SK-N-SH treated with all-trans-retinoic acid at 6 μM for 48 hours (cell line): ENCODE data around the gene NPFFR1.

Experiments used
- ATAC-seq: fragments of 200-7000 bp; cut with Tn5 transposase; 3 replicates; pipeline ENCODE4 v1.9.1; 2020; ENCODE audit warnings: mild to moderate bottlenecking, moderate library complexity
- CSDC2 ChIP-seq: fragments of 250-450 bp; sonication (Bioruptor Pico); IDR thresholded peaks from 2 replicates; pipeline ENCODE4 v1.5.0; 2020; ENCODE audit warnings: mild to moderate bottlenecking, moderate library complexity
- CSRNP3 ChIP-seq: fragments of 250-450 bp; sonication (Bioruptor Pico); IDR thresholded peaks from 2 replicates; pipeline ENCODE4 v1.5.1; 2021; ENCODE audit warnings: mild to moderate bottlenecking, moderate library complexity
- ESRRG ChIP-seq: fragments of 250-450 bp; sonication (Bioruptor Pico); IDR thresholded peaks from 2 replicates; pipeline ENCODE4 v1.6.1; 2021; ENCODE audit warnings: mild to moderate bottlenecking
- OSR1 ChIP-seq: fragments of 250-450 bp; sonication (Bioruptor Pico); IDR thresholded peaks from 2 replicates; pipeline ENCODE4 v1.8.0; 2022; ENCODE audit warnings: moderate library complexity, mild to moderate bottlenecking, inconsistent platforms
- PATZ1 ChIP-seq: fragments of 250-450 bp; sonication (Bioruptor Pico); IDR thresholded peaks from 2 replicates; pipeline ENCODE4 v1.8.0; 2020; ENCODE audit warnings: mild to moderate bottlenecking, moderate library complexity, borderline replicate concordance
- POU6F1 ChIP-seq: fragments of 250-450 bp; sonication (Bioruptor Pico); IDR thresholded peaks from 2 replicates; pipeline ENCODE4 v1.8.0; 2021; ENCODE audit warnings: low read depth, mild to moderate bottlenecking, moderate library complexity, borderline replicate concordance
- PPARA ChIP-seq: fragments of 250-450 bp; sonication (Bioruptor Pico); IDR thresholded peaks from 2 replicates; pipeline ENCODE4 v1.5.0; 2020; ENCODE audit warnings: mild to moderate bottlenecking, borderline replicate concordance
- RARB ChIP-seq: fragments of 250-450 bp; sonication (Bioruptor Pico); IDR thresholded peaks from 2 replicates; pipeline ENCODE4 v1.8.0; 2021; ENCODE audit warnings: mild to moderate bottlenecking, moderate library complexity
- SNAI2 ChIP-seq: fragments of 250-450 bp; sonication (Bioruptor Pico); IDR thresholded peaks from 2 replicates; pipeline ENCODE4 v1.5.0; 2020; ENCODE audit warnings: mild to moderate bottlenecking, moderate library complexity
- TCF4 ChIP-seq: fragments of 250-450 bp; sonication (Bioruptor Pico); IDR thresholded peaks from 2 replicates; pipeline ENCODE4 v1.8.0; 2021; ENCODE audit warnings: mild to moderate bottlenecking, moderate library complexity, borderline replicate concordance
- TOX ChIP-seq: fragments of 250-450 bp; sonication (Bioruptor Pico); IDR thresholded peaks from 2 replicates; pipeline ENCODE4 v1.8.0; 2021; ENCODE audit warnings: mild to moderate bottlenecking, moderate library complexity, borderline replicate concordance
- ZC3H10 ChIP-seq: fragments of 250-450 bp; sonication (Bioruptor Pico); IDR thresholded peaks from 2 replicates; pipeline ENCODE4 v1.5.1; 2021; ENCODE audit warnings: mild to moderate bottlenecking, moderate library complexity
- ZFP3 ChIP-seq: fragments of 250-450 bp; sonication (Bioruptor Pico); IDR thresholded peaks from 2 replicates; pipeline ENCODE4 v1.5.0; 2020; ENCODE audit warnings: mild to moderate bottlenecking, moderate library complexity
- ZFP30 ChIP-seq: fragments of 450-650 bp; formaldehyde crosslinking; IDR thresholded peaks from 2 replicates; pipeline ENCODE4 v1.5.0; 2022; ENCODE audit warnings: mild to moderate bottlenecking, moderate library complexity
- ZNF70 ChIP-seq: fragments of 450-650 bp; formaldehyde crosslinking; IDR thresholded peaks from 2 replicates; pipeline ENCODE4 v1.5.0; 2020; ENCODE audit warnings: mild to moderate bottlenecking, moderate library complexity
- ZNF8 ChIP-seq: fragments of 450-650 bp; formaldehyde crosslinking; IDR thresholded peaks from 2 replicates; pipeline ENCODE4 v1.5.0; 2020; ENCODE audit warnings: mild to moderate bottlenecking, moderate library complexity
- TF ChIP-seq, protein P1 (sequence below): fragments of 250-450 bp; sonication (Bioruptor Pico); IDR thresholded peaks from 2 replicates; pipeline ENCODE4 v1.5.0; 2020; ENCODE audit warnings: mild to moderate bottlenecking, moderate library complexity

Gene NPFFR1

DNA sequence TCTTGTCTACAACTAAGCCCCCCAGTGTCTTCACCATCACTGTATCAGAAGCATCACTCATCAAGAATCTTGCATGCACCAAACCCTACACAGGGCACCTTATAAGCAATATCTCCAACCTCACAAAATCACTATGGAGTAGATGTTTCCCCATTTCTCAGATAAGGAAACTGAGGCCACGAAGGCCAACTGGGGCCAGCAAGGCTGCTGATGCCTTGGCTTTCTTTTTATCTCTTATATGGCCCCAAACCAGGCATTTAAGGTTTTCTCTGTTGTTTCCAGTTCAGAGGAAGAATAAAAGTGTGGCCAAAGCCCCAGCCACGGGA, 47.3 kb upstream of the NPFFR1 start:
- no peak for ATAC-seq
- TF ChIP-seq CSDC2 = no peak
- no peak for TF ChIP-seq ZC3H10
- no peak for TF ChIP-seq CSRNP3 (CRISPR knock-in tag)

- no peak for TF ChIP-seq TCF4 (CRISPR knock-in tag)
- no peak for TF ChIP-seq CSDC2
- TF ChIP-seq, protein P1, sequence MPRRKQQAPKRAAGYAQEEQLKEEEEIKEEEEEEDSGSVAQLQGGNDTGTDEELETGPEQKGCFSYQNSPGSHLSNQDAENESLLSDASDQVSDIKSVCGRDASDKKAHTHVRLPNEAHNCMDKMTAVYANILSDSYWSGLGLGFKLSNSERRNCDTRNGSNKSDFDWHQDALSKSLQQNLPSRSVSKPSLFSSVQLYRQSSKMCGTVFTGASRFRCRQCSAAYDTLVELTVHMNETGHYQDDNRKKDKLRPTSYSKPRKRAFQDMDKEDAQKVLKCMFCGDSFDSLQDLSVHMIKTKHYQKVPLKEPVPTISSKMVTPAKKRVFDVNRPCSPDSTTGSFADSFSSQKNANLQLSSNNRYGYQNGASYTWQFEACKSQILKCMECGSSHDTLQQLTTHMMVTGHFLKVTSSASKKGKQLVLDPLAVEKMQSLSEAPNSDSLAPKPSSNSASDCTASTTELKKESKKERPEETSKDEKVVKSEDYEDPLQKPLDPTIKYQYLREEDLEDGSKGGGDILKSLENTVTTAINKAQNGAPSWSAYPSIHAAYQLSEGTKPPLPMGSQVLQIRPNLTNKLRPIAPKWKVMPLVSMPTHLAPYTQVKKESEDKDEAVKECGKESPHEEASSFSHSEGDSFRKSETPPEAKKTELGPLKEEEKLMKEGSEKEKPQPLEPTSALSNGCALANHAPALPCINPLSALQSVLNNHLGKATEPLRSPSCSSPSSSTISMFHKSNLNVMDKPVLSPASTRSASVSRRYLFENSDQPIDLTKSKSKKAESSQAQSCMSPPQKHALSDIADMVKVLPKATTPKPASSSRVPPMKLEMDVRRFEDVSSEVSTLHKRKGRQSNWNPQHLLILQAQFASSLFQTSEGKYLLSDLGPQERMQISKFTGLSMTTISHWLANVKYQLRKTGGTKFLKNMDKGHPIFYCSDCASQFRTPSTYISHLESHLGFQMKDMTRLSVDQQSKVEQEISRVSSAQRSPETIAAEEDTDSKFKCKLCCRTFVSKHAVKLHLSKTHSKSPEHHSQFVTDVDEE (CRISPR knock-in tag) = no peak
- TF ChIP-seq ZFP30 = no peak
- ATAC-seq = no peak
These were observed 46.9 kb upstream of the NPFFR1 start for GRCh38 chr10:70330671-70331070.

DNA sequence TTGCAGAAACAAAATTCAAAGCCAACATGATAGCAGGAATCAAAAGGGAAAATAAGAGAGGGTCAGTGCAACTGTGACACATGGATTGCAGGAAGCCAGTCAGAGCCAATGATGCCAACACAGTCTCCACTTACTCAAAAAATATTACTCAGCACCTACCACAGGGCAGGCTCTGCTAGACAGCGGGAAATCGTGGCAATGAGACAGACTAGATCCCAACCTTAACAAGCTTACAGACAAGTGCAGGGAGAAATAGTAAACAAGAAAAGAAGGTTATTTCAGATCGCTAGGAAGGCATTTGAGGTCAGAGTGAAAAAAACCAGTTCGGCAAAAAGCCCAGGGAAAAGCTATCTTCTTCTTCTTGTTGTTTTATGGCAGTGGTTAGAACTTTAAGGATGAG, 45.2 kb upstream of the NPFFR1 start:
- ATAC-seq = no peak
- TF ChIP-seq PPARA (CRISPR knock-in tag) (no peak), ZNF70 (CRISPR knock-in tag) (no peak), ZFP3 (CRISPR knock-in tag) (no peak), ZC3H10 (no peak), CSRNP3 (CRISPR knock-in tag) (no peak), POU6F1 (CRISPR knock-in tag) (no peak), TCF4 (CRISPR knock-in tag) (no peak), RARB (CRISPR knock-in tag) (no peak), ZFP30 (no peak), SNAI2 (no peak), CSDC2 (no peak), TOX (CRISPR knock-in tag) (no peak), PATZ1 (CRISPR knock-in tag) (no peak), ESRRG (CRISPR knock-in tag) (no peak), OSR1 (CRISPR knock-in tag) (no peak), ZNF8 (no peak)
- TF ChIP-seq, protein P1 (CRISPR knock-in tag) = no peak
